ENCODE measurements around the gene TMEM86B.

DNA sequence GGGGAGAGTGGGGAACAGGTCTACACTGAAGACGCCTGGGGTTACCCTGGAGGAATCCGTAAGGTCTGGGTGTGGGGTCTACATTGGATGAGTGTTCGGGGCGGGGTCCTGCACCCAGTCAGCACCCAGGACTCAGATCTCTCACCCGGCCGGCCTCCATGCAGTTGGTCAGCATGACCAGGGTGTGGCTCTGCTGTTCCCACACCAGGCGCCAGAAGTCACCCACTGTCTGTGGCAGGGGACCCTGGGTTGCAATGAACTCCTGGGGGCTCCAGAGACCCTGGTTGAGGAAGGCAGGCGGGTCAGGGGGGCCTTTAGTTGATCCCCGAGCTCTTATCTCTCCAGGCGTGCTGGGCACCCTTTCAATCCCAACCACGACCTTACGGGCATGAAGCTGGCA lies 42.5 kb downstream of the TMEM86B start:
- TF ChIP-seq, protein P1, sequence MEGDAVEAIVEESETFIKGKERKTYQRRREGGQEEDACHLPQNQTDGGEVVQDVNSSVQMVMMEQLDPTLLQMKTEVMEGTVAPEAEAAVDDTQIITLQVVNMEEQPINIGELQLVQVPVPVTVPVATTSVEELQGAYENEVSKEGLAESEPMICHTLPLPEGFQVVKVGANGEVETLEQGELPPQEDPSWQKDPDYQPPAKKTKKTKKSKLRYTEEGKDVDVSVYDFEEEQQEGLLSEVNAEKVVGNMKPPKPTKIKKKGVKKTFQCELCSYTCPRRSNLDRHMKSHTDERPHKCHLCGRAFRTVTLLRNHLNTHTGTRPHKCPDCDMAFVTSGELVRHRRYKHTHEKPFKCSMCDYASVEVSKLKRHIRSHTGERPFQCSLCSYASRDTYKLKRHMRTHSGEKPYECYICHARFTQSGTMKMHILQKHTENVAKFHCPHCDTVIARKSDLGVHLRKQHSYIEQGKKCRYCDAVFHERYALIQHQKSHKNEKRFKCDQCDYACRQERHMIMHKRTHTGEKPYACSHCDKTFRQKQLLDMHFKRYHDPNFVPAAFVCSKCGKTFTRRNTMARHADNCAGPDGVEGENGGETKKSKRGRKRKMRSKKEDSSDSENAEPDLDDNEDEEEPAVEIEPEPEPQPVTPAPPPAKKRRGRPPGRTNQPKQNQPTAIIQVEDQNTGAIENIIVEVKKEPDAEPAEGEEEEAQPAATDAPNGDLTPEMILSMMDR (conservative IDR thresholded peaks at IDR 0.05; ENCODE audit: low read depth in 2 of 2) = no peak
- TF ChIP-seq, protein P2, sequence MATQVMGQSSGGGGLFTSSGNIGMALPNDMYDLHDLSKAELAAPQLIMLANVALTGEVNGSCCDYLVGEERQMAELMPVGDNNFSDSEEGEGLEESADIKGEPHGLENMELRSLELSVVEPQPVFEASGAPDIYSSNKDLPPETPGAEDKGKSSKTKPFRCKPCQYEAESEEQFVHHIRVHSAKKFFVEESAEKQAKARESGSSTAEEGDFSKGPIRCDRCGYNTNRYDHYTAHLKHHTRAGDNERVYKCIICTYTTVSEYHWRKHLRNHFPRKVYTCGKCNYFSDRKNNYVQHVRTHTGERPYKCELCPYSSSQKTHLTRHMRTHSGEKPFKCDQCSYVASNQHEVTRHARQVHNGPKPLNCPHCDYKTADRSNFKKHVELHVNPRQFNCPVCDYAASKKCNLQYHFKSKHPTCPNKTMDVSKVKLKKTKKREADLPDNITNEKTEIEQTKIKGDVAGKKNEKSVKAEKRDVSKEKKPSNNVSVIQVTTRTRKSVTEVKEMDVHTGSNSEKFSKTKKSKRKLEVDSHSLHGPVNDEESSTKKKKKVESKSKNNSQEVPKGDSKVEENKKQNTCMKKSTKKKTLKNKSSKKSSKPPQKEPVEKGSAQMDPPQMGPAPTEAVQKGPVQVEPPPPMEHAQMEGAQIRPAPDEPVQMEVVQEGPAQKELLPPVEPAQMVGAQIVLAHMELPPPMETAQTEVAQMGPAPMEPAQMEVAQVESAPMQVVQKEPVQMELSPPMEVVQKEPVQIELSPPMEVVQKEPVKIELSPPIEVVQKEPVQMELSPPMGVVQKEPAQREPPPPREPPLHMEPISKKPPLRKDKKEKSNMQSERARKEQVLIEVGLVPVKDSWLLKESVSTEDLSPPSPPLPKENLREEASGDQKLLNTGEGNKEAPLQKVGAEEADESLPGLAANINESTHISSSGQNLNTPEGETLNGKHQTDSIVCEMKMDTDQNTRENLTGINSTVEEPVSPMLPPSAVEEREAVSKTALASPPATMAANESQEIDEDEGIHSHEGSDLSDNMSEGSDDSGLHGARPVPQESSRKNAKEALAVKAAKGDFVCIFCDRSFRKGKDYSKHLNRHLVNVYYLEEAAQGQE (IDR thresholded peaks at IDR 0.05; ENCODE audit: unreplicated experiment) = no peak
- TF ChIP-seq POLR2AphosphoS5 (IDR thresholded peaks at IDR 0.05; ENCODE audit: low read depth) = no peak
- TF ChIP-seq NANOG (IDR thresholded peaks at IDR 0.05; ENCODE audit: borderline replicate concordance) = no peak
- TF ChIP-seq EZH2phosphoT487 (IDR thresholded peaks at IDR 0.05; ENCODE audit: unreplicated experiment) = no peak
- TF ChIP-seq CREB1 (CRISPR knock-in tag; IDR thresholded peaks at IDR 0.05; ENCODE audit: low read depth) = no peak
- TF ChIP-seq JUNB (IDR thresholded peaks at IDR 0.05; ENCODE audit: unreplicated experiment) = no peak
- TF ChIP-seq ZNF114 (CRISPR knock-in tag; IDR thresholded peaks at IDR 0.05) = no peak

Measured in GM23338 (cell line).